ENCODE results near the gene LMF1.

LMF1 gene

GRCh38 chr16:1002399-1003166, 31.8 kb upstream of the LMF1 start:
- DNase-seq: no peak

GRCh38 chr16:1001096-1001495, 30.3 kb upstream of the LMF1 start:
- DNase-seq: peak; percentile 22

- DNase-seq: no peak
Measured at GRCh38 chr16:1000608-1001007, 29.8 kb upstream of the LMF1 start.

GRCh38 chr16:999677-1000076, 28.9 kb upstream of the LMF1 start:
- DNase-seq: no peak

- no peak for DNase-seq
Measured at GRCh38 chr16:998615-999014, 27.8 kb upstream of the LMF1 start.

DNA sequence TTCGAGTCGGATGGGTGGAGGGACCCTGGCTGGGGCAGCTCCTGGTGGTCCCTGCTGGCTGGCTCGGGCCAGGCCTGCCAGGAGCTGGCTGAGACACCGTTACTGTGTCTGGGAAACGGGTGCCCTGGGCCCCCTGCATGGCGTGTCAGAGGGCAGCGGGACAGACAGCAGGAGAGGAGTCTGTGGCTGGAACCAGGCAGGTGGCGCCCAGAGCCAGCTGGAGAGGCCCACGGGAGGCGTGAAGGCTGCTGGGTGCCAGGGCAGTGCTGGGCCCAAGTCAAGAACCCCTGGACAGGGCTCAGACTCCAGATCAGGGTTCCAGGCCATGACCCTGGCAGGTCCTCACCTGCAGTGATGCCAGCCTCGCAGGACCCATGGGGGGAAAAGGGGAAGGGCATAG, 27.4 kb upstream of the LMF1 start:
- DNase-seq: no peak

DNA sequence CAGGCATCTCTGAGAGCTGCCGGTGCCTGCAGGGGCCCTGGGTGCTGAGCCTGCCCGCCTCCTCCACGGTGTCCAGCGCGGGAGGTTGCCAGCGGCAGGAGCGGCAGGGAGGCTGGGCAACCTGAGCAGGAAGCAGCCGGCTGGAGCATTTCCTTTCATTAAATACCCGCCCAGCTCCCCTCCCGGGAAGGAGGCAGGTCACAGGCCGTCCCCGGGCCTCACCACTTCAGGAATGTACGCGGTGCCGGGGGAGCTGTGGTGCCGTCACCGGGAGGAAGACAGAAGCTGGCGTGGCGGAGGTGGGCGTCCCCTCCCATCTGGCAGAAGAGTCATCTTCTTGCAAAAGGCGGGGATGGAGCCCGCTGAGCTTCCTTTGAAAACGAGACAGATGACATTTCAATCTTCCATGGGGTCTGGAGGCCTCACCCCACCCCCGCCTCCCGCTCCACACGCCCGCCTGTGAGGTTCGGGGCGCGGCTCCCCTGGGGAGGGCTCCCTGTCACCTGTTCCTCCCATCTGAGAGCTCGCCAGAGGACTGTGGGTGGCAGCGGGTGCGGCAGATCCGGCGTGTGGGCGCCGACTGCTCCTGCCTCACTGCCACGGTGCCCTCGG, 26.8 kb upstream of the LMF1 start:
- peak; percentile 64 for DNase-seq

DNA sequence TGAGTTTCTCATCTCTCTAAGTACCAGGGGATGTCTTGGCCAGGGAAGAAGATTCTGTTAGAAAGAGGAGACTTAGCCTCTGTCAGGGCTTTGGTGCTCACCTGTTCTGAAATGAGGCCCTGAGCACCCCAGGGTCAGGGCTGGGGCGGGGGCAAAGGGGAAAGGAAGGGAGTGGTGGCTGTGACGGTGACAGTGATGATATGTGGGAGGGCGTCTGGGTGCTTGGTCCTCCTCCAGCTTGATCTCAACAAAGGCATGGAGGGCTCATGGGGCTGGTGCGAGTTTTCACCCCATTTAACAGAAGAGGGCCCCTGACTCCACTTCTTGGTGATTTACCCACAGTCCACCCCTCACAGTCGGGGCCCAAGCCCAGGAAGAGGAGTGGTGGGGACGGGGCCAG, 25.9 kb upstream of the LMF1 start:
- DNase-seq: no peak

DNA sequence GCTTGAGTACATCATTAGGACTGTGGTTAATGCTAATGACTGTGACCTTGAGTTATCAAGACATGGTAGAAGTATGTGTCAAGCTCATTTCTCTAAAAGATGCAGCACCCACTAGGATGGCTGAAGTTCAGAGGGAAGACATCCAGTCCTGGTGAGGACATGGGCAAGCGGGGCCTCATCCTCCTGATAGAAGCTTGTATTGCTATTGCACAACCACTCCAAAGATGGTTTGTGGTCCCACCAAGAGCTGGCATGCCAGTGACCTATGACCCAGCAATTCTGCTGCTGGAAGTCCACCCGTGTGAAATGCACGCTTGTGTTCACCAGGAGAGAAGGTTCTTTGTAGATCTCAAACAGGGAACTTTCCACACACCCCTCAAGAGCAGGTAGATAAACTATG, 25.0 kb upstream of the LMF1 start:
- no peak for DNase-seq

GRCh38 chr16:995087-995486, 24.3 kb upstream of the LMF1 start:
- no peak for DNase-seq

GRCh38 chr16:993731-994130, 22.9 kb upstream of the LMF1 start:
- DNase-seq: no peak

- DNase-seq: no peak
Measured at GRCh38 chr16:991773-992172, 21.0 kb upstream of the LMF1 start.

DNA sequence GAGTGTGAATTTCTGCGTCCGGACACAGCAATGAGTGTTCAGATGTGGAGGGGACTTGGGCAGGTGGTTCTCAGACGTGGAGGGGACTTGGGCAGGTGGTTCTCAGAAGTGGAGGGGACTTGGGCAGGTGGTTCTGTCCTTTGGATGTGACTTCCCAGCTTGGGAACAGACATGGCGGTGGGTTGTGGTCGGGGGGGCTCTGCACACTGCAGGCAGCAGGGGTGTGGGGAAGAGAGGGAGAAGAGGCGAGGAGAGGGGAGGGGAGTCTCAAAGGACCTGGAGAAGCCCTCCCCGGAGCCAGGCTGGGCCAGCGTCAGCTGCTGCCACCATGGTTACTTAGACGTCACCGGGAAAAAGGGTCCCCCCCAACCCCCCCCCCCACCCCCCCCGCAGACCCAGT, 20.6 kb upstream of the LMF1 start:
- DNase-seq: no peak

DNA sequence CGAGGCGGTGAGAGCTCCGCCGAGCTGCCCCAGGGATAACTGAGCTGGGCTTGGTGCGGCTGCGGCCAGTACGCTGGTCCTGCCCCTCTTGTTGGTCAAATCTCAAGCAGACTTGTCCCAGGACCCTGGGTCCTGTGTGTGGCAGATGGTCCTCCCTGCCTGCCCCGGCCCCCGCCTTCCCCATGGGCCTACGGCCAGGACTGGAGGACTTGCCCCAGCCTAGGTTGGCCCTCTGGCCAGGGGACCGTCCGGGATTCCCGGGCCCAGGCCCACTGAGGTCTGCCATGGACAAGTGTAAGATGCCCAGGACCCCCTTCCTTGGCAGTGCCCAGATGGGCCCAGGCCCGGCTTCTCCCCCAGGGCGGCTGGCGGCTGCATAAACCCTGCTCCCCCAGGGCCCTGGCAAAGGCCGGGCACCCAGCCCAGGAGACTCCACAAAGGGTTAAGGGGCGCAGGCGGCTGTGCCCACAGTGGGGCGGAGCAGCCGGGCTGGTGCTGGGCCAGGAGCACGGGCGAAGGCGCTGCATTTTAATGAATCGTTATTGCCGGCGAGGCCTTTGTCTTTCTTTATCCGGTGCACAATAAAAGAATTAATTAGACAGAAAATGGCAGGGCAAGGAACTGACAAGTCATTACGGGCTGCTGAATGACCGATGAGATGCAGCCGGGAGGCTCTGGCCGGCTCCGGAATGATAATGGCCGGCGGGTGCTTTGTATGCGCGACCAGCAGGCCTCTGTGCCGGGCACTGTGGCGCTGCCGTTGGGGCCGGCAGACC, 19.9 kb upstream of the LMF1 start:
- DNase-seq: no peak

- no peak for DNase-seq
Measured at GRCh38 chr16:989354-989814, 18.6 kb upstream of the LMF1 start.

- DNase-seq: no peak
Measured at GRCh38 chr16:988471-989353, 17.9 kb upstream of the LMF1 start.

GRCh38 chr16:987906-988305, 17.1 kb upstream of the LMF1 start:
- DNase-seq: no peak

- no peak for DNase-seq
Measured at GRCh38 chr16:986925-987582, 16.3 kb upstream of the LMF1 start.

GRCh38 chr16:986411-986810, 15.6 kb upstream of the LMF1 start:
- no peak for DNase-seq

DNA sequence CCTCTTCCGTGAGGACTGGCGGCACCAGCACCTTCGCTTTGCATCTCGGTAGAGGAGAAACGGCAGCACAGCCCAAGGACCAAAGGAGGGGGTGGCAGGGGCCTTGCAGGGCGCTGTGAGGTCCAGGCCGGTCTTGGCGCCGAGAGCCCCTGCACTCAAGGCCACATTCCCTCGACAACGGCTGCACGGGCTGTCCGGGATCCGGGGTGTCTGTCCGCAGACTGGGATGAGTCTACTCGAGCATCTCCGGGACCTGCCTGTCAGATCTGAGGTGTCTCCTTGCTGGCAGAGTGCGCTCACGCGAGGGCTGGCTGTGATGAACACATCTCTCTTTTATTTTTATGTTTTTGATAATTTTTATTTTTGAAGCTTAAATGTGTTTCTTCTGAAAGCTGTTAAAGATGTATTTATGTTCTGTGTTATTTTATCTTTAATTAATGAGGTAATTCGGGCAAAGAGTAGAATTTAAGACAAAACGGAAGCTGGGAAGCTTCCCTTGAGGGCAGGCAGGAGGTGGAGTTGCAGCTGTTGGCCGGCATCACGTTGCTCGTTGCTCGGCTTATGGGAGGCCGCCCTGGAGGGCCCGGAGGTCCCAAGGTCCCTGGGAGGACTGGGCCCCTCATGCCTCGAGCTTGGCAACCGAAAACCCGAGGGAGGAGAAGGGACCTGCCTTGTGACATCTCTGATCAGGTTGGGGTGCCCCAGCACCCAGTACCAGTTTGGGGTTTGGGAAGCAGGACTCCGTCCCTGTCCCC, 15.0 kb upstream of the LMF1 start:
- no peak for DNase-seq
